Rectal smooth muscle tissue (tissue), 1 donor: ENCODE measurements around the gene PRKCH.

ENCODE experiments used
- H3K27ac ChIP-seq: one replicate; pipeline ENCODE4 v1.7.0; 2013; ENCODE audit warnings: low read depth, low read length, inconsistent platforms
- H3K27me3 ChIP-seq: one replicate; pipeline ENCODE4 v1.7.0; 2013; ENCODE audit warnings: low read length; ENCODE audit not compliant: control insufficient read depth, insufficient read depth
- H3K36me3 ChIP-seq: one replicate; pipeline ENCODE4 v1.7.0; 2013; ENCODE audit warnings: low read length; ENCODE audit not compliant: control insufficient read depth, insufficient read depth
- H3K4me1 ChIP-seq: one replicate; pipeline ENCODE4 v1.7.0; 2013; ENCODE audit warnings: low read length; ENCODE audit not compliant: control insufficient read depth, insufficient read depth
- H3K4me3 ChIP-seq: one replicate; pipeline ENCODE4 v1.7.0; 2013; ENCODE audit warnings: low read length
- H3K9ac ChIP-seq: one replicate; pipeline ENCODE4 v1.7.0; 2013; ENCODE audit warnings: low read length

The PRKCH gene

GRCh38 chr14:61530296-61530695 lies 208.9 kb downstream of the PRKCH start:
- Histone ChIP-seq H3K4me3 (no peak overlapping the region), H3K27me3 (no peaks in the 10 kb centered on the region), H3K4me1 (no peaks in the 10 kb centered on the region), H3K27ac (no peak overlapping the region), H3K36me3 (no peaks in the 10 kb centered on the region), H3K9ac (no peak overlapping the region)

- no peaks in the 10 kb centered on the region for H3K27me3 ChIP-seq
- no peak overlapping the region for H3K27ac ChIP-seq
- H3K4me3 ChIP-seq = no peak overlapping the region
- H3K36me3 ChIP-seq = no peaks in the 10 kb centered on the region
- no peak overlapping the region for H3K9ac ChIP-seq
- H3K4me1 ChIP-seq = no peaks in the 10 kb centered on the region
These were observed 209.5 kb downstream of the PRKCH start for GRCh38 chr14:61530896-61531295.

GRCh38 chr14:61531465-61532122 lies 210.2 kb downstream of the PRKCH start:
- Histone ChIP-seq H3K36me3 (no peaks in the 10 kb centered on the region), H3K27ac (no peak overlapping the region), H3K27me3 (no peaks in the 10 kb centered on the region), H3K4me1 (no peaks in the 10 kb centered on the region), H3K9ac (no peak overlapping the region), H3K4me3 (no peak overlapping the region)

- Histone ChIP-seq H3K36me3 (no peaks in the 10 kb centered on the region), H3K27me3 (no peaks in the 10 kb centered on the region), H3K9ac (no peak overlapping the region), H3K27ac (no peak overlapping the region), H3K4me3 (no peak overlapping the region), H3K4me1 (no peaks in the 10 kb centered on the region)
These were observed 210.7 kb downstream of the PRKCH start for GRCh38 chr14:61532123-61532505.

GRCh38 chr14:61532763-61533162 lies 211.4 kb downstream of the PRKCH start:
- no peaks in the 10 kb centered on the region for H3K4me1 ChIP-seq
- H3K9ac ChIP-seq = no peak overlapping the region
- no peak overlapping the region for H3K27ac ChIP-seq

GRCh38 chr14:61533513-61534255 lies 212.3 kb downstream of the PRKCH start:
- no peaks in the 10 kb centered on the region for H3K36me3 ChIP-seq
- no peaks in the 10 kb centered on the region for H3K27me3 ChIP-seq
- no peak overlapping the region for H3K27ac ChIP-seq
- H3K4me3 ChIP-seq = no peak overlapping the region
- H3K9ac ChIP-seq = no peak overlapping the region
- H3K4me1 ChIP-seq = no peaks in the 10 kb centered on the region

More at GRCh38 chr14:61532763-61533162, 211.4 kb downstream of the PRKCH start:
- Histone ChIP-seq H3K36me3 (no peaks in the 10 kb centered on the region), H3K27me3 (no peaks in the 10 kb centered on the region), H3K4me3 (no peak overlapping the region)

GRCh38 chr14:61535032-61535431 lies 213.7 kb downstream of the PRKCH start:
- Histone ChIP-seq H3K4me1 (no peaks in the 10 kb centered on the region), H3K27me3 (no peaks in the 10 kb centered on the region), H3K27ac (no peak overlapping the region), H3K4me3 (no peak overlapping the region), H3K36me3 (no peaks in the 10 kb centered on the region), H3K9ac (no peak overlapping the region)

- no peaks in the 10 kb centered on the region for H3K27me3 ChIP-seq
- H3K4me1 ChIP-seq = no peaks in the 10 kb centered on the region
- no peak overlapping the region for H3K4me3 ChIP-seq
- no peak overlapping the region for H3K9ac ChIP-seq
- no peak overlapping the region for H3K27ac ChIP-seq
- H3K36me3 ChIP-seq = no peaks in the 10 kb centered on the region
These were observed 214.1 kb downstream of the PRKCH start for GRCh38 chr14:61535458-61535857.

- no peaks in the 10 kb centered on the region for H3K27me3 ChIP-seq
- no peak overlapping the region for H3K9ac ChIP-seq
- no peak overlapping the region for H3K27ac ChIP-seq
- no peaks in the 10 kb centered on the region for H3K4me1 ChIP-seq
- H3K36me3 ChIP-seq = no peaks in the 10 kb centered on the region
- no peak overlapping the region for H3K4me3 ChIP-seq
These were observed 215.5 kb downstream of the PRKCH start for GRCh38 chr14:61536661-61537562.

- Histone ChIP-seq H3K4me1 (peaks cover 4% of the 10 kb centered on the region), H3K4me3 (no peak overlapping the region), H3K9ac (no peak overlapping the region), H3K27me3 (no peaks in the 10 kb centered on the region), H3K27ac (no peak overlapping the region), H3K36me3 (no peaks in the 10 kb centered on the region)
These were observed 216.4 kb downstream of the PRKCH start for GRCh38 chr14:61537563-61538463.

- peaks cover 11% of the 10 kb centered on the region for H3K4me1 ChIP-seq
- H3K27me3 ChIP-seq = no peaks in the 10 kb centered on the region
- no peak overlapping the region for H3K27ac ChIP-seq
- no peaks in the 10 kb centered on the region for H3K36me3 ChIP-seq
- H3K9ac ChIP-seq = no peak overlapping the region
- no peak overlapping the region for H3K4me3 ChIP-seq
These were observed 217.2 kb downstream of the PRKCH start for GRCh38 chr14:61538464-61539022.
